ENCODE results near the gene CFTR.

The CFTR gene

GRCh38 chr7:117592011-117592635, 112.3 kb downstream of the CFTR start:
- TF ChIP-seq CTCF (IDR thresholded peaks at IDR 0.05; ENCODE audit: low read depth, low read length, missing control alignments), result no peak
- no peak overlapping the region for H3K4me3 ChIP-seq (ENCODE audit: low read depth, low read length)
- DNase-seq (ENCODE audit: low read depth), result no peak

GRCh38 chr7:117596134-117596533, 116.3 kb downstream of the CFTR start:
- DNase-seq (ENCODE audit: low read depth), result no peak
- TF ChIP-seq CTCF (IDR thresholded peaks at IDR 0.05; ENCODE audit: low read depth, low read length, missing control alignments), result no peak
- H3K4me3 ChIP-seq (ENCODE audit: low read depth, low read length), result no peak overlapping the region

GRCh38 chr7:117597755-117598154, 117.9 kb downstream of the CFTR start:
- no peak for DNase-seq (ENCODE audit: low read depth)
- TF ChIP-seq CTCF (IDR thresholded peaks at IDR 0.05; ENCODE audit: low read depth, low read length, missing control alignments), result no peak
- no peak overlapping the region for H3K4me3 ChIP-seq (ENCODE audit: low read depth, low read length)

- no peak for DNase-seq (ENCODE audit: low read depth)
- TF ChIP-seq CTCF (IDR thresholded peaks at IDR 0.05; ENCODE audit: low read depth, low read length, missing control alignments), result no peak
- H3K4me3 ChIP-seq (ENCODE audit: low read depth, low read length), result no peak overlapping the region
These were observed 121.1 kb downstream of the CFTR start for GRCh38 chr7:117600911-117601310.

GRCh38 chr7:117603627-117604026, 123.8 kb downstream of the CFTR start:
- DNase-seq (ENCODE audit: low read depth), result no peak
- no peak for TF ChIP-seq CTCF (IDR thresholded peaks at IDR 0.05; ENCODE audit: low read depth, low read length, missing control alignments)
- H3K4me3 ChIP-seq (ENCODE audit: low read depth, low read length), result no peak overlapping the region

- H3K4me3 ChIP-seq (ENCODE audit: low read depth, low read length), result no peak overlapping the region
- DNase-seq (ENCODE audit: low read depth), result no peak
- TF ChIP-seq CTCF (IDR thresholded peaks at IDR 0.05; ENCODE audit: low read depth, low read length, missing control alignments), result no peak
These were observed 125.9 kb downstream of the CFTR start for GRCh38 chr7:117605712-117606111.

GRCh38 chr7:117606132-117606531, 126.3 kb downstream of the CFTR start:
- DNase-seq (ENCODE audit: low read depth), result no peak
- TF ChIP-seq CTCF (IDR thresholded peaks at IDR 0.05; ENCODE audit: low read depth, low read length, missing control alignments), result no peak

More at GRCh38 chr7:117606132-117606531, 126.3 kb downstream of the CFTR start:
- no peak overlapping the region for H3K4me3 ChIP-seq (ENCODE audit: low read depth, low read length)

All from GM12864 (cell line).